H1 (cell line): ENCODE measurements around the gene SOX8. TPM values are rescaled to one million over a fixed set of nuclear protein-coding genes. Genes with fewer than 3 reads are reported as not detected.

Source experiments
- CREB1 ChIP-seq: IDR thresholded peaks from 2 replicates; pipeline ENCODE4 v1.6.1; 2012; ENCODE audit warnings: inconsistent platforms
- EGR1 ChIP-seq: IDR thresholded peaks from 2 replicates; pipeline ENCODE4 v1.6.1; 2011; ENCODE audit warnings: low read depth, low read length, borderline replicate concordance
- POLR2A ChIP-seq, 2 experiments: IDR thresholded peaks; 1 replicate in 1 of 2; 2 replicates in 1 of 2; pipeline ENCODE4 v1.6.1; 2011; ENCODE audit warnings: low read depth in 2 of 2, low read length in 2 of 2, mild to moderate bottlenecking in 2 of 2; ENCODE audit errors: control extremely low read depth in 1 of 2
- RBBP5 ChIP-seq: IDR thresholded peaks from 2 replicates; pipeline ENCODE4 v1.7.1; 2012; ENCODE audit warnings: low read depth, mild to moderate bottlenecking, inconsistent platforms, low read length, moderate library complexity, borderline replicate concordance
- RFX5 ChIP-seq: IDR thresholded peaks from 2 replicates; pipeline ENCODE4 v1.6.1; 2011; ENCODE audit warnings: low read depth, low read length, improper control_type of control experiment, borderline replicate concordance
- SP4 ChIP-seq: IDR thresholded peaks from 2 replicates; pipeline ENCODE4 v1.6.1; 2012; ENCODE audit warnings: low read length, inconsistent platforms
- SUZ12 ChIP-seq: fragments of 200-600 bp; sonication (generic); IDR thresholded peaks from 2 replicates; pipeline ENCODE4 v1.6.1; 2012; ENCODE audit warnings: mild to moderate bottlenecking, inconsistent platforms, low read length, moderate library complexity, mixed read lengths
- TAF1 ChIP-seq: IDR thresholded peaks from 2 replicates; pipeline ENCODE4 v1.6.1; 2011; ENCODE audit warnings: mild to moderate bottlenecking, low read depth, low read length
- TAF7 ChIP-seq: optimal IDR thresholded peaks from 2 replicates; pipeline ENCODE3; 2011; ENCODE audit warnings: low read depth, mild to moderate bottlenecking, inconsistent platforms, low read length, moderate library complexity, borderline replicate concordance
- polyA plus RNA-seq, 7 experiments: library from polyadenylated mRNA; depleted of rRNA in 3 of 7; stranded (reverse) in 5 of 7; unstranded in 2 of 7; fragments of >200 nt in 5 of 7; fragments of 200-250 nt in 2 of 7; gene quantifications; 1 replicate in 5 of 7; 2 replicates in 1 of 7; 4 replicates in 1 of 7; pipeline versions ENCODE4 v1.2.1 to v1.2.3, GENCODE V29; 2011 to 2013; ENCODE audit warnings: missing spikeins in 2 of 7, mixed read lengths in 2 of 7
- total RNA-seq: library from RNA; stranded (reverse); fragmentation: NEBNext Ultra II Directional; extraction: Animal tissue kit (Norgen Biotek cat#: 25700); gene quantifications from 2 replicates; pipeline ENCODE4 v1.2.1, GENCODE V29; 2021
- TF ChIP-seq, protein P1 (sequence below): fragments of 300-600 bp; sonication (generic); IDR thresholded peaks from 2 replicates; pipeline ENCODE4 v1.7.1; 2012; ENCODE audit warnings: low read length, moderate library complexity, mild to moderate bottlenecking, inconsistent platforms; ENCODE audit not compliant: insufficient replicate concordance
- TF ChIP-seq, protein P2 (sequence below): IDR thresholded peaks from 2 replicates; pipeline ENCODE4 v1.6.1; 2012; ENCODE audit warnings: inconsistent platforms

SOX8 gene
- total and polyA plus RNA-seq, 2 of the 8 experiments (the other 6 are each of a cell fraction or from before 2014, with no cell fraction given): 2.2 to 5.7 TPM

DNA sequence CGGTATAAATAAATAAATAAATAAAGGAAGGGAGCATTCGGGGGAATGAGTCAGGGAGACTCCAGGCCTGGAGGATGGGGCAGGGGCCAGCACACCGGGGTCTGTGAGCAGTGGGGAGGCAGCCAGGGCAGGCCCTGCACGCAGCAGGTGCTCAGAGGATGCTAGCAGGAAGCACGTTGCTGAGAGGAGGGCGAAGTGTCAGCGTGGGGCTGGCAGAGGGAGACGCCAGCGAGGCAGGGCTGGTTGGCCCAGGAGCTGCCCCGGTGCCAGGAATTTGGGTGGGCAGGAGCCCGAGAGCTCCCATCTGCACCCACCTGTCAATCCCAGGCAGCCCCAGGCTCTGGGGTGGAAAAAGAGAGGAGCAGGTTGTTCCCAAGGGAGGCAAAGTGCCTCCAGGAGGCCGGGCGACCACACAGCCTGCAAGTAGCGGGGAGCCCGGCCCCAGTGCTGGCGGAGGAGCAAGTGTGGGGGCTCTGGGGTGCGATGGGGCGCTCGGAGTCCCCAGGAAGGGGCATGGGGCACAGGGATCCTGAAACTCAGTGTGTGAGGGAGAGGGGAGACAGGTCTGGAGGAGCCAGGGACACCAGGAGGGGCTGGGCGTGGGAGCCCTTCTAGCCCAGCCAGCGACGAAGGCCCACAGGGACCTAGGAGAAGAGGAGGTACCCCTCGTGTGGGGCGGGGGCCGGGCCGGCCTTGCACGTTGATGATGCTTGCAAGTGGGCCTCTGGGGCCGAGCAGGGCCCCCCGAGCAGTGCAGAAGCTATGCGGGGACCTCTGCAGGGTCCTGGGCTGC, 28.0 kb downstream of the SOX8 start (continued):
- TF ChIP-seq, protein P1, sequence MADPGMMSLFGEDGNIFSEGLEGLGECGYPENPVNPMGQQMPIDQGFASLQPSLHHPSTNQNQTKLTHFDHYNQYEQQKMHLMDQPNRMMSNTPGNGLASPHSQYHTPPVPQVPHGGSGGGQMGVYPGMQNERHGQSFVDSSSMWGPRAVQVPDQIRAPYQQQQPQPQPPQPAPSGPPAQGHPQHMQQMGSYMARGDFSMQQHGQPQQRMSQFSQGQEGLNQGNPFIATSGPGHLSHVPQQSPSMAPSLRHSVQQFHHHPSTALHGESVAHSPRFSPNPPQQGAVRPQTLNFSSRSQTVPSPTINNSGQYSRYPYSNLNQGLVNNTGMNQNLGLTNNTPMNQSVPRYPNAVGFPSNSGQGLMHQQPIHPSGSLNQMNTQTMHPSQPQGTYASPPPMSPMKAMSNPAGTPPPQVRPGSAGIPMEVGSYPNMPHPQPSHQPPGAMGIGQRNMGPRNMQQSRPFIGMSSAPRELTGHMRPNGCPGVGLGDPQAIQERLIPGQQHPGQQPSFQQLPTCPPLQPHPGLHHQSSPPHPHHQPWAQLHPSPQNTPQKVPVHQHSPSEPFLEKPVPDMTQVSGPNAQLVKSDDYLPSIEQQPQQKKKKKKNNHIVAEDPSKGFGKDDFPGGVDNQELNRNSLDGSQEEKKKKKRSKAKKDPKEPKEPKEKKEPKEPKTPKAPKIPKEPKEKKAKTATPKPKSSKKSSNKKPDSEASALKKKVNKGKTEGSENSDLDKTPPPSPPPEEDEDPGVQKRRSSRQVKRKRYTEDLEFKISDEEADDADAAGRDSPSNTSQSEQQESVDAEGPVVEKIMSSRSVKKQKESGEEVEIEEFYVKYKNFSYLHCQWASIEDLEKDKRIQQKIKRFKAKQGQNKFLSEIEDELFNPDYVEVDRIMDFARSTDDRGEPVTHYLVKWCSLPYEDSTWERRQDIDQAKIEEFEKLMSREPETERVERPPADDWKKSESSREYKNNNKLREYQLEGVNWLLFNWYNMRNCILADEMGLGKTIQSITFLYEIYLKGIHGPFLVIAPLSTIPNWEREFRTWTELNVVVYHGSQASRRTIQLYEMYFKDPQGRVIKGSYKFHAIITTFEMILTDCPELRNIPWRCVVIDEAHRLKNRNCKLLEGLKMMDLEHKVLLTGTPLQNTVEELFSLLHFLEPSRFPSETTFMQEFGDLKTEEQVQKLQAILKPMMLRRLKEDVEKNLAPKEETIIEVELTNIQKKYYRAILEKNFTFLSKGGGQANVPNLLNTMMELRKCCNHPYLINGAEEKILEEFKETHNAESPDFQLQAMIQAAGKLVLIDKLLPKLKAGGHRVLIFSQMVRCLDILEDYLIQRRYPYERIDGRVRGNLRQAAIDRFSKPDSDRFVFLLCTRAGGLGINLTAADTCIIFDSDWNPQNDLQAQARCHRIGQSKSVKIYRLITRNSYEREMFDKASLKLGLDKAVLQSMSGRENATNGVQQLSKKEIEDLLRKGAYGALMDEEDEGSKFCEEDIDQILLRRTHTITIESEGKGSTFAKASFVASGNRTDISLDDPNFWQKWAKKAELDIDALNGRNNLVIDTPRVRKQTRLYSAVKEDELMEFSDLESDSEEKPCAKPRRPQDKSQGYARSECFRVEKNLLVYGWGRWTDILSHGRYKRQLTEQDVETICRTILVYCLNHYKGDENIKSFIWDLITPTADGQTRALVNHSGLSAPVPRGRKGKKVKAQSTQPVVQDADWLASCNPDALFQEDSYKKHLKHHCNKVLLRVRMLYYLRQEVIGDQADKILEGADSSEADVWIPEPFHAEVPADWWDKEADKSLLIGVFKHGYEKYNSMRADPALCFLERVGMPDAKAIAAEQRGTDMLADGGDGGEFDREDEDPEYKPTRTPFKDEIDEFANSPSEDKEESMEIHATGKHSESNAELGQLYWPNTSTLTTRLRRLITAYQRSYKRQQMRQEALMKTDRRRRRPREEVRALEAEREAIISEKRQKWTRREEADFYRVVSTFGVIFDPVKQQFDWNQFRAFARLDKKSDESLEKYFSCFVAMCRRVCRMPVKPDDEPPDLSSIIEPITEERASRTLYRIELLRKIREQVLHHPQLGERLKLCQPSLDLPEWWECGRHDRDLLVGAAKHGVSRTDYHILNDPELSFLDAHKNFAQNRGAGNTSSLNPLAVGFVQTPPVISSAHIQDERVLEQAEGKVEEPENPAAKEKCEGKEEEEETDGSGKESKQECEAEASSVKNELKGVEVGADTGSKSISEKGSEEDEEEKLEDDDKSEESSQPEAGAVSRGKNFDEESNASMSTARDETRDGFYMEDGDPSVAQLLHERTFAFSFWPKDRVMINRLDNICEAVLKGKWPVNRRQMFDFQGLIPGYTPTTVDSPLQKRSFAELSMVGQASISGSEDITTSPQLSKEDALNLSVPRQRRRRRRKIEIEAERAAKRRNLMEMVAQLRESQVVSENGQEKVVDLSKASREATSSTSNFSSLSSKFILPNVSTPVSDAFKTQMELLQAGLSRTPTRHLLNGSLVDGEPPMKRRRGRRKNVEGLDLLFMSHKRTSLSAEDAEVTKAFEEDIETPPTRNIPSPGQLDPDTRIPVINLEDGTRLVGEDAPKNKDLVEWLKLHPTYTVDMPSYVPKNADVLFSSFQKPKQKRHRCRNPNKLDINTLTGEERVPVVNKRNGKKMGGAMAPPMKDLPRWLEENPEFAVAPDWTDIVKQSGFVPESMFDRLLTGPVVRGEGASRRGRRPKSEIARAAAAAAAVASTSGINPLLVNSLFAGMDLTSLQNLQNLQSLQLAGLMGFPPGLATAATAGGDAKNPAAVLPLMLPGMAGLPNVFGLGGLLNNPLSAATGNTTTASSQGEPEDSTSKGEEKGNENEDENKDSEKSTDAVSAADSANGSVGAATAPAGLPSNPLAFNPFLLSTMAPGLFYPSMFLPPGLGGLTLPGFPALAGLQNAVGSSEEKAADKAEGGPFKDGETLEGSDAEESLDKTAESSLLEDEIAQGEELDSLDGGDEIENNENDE: no peak
- TF ChIP-seq RBBP5 (no peak), POLR2A (IDR thresholded peaks at IDR 0.05; ENCODE audit: control extremely low read depth in 1 of 2, low read depth in 2 of 2, low read length in 2 of 2) (no peak), TAF1 (no peak), TAF7 (no peak), SUZ12 (no peak), CREB1 (no peak), SP4 (no peak), EGR1 (no peak), RFX5 (no peak)
- TF ChIP-seq, protein P2, sequence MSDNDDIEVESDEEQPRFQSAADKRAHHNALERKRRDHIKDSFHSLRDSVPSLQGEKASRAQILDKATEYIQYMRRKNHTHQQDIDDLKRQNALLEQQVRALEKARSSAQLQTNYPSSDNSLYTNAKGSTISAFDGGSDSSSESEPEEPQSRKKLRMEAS: no peak
